ENCODE data around the gene GLP1R.

GRCh38 chr6:39020136-39020535 lies 28.4 kb upstream of the GLP1R start:
- TF ChIP-seq POLR2AphosphoS5 (IDR thresholded peaks at IDR 0.05; ENCODE audit: low read depth, low read length) (no peak), POLR2A (IDR thresholded peaks at IDR 0.05; ENCODE audit: low read depth, low read length) (no peak)

Data from GM12891 (cell line).